Ovary (tissue), 9 donors: Measurements from ENCODE around the gene CRELD2. TPM values are rescaled to one million over a fixed set of nuclear protein-coding genes. Genes with fewer than 3 reads are reported as not detected.
A peak's percentile ranks its signal among the peaks of the same experiment; 100 is the strongest.

Experiments
- DNase-seq, 5 donors: peaks; one replicate each; pipeline ENCODE4 v3.0.0-alpha.2; 2019 to 2020
- H3K27ac ChIP-seq, 2 donors: fragments of 200-600 bp; one replicate each; pipeline versions ENCODE4 v1.5.1 to v1.8.0; 2019 to 2022
- H3K27me3 ChIP-seq: fragments of 200-600 bp; one replicate; pipeline ENCODE4 v1.8.0; 2022
- H3K36me3 ChIP-seq: fragments of 200-600 bp; sonication (generic); one replicate; pipeline ENCODE4 v1.5.1; 2019
- H3K4me1 ChIP-seq: one replicate; pipeline ENCODE4 v1.8.1; 2013; ENCODE audit warnings: mild to moderate bottlenecking, moderate library complexity; ENCODE audit not compliant: insufficient read depth
- H3K4me3 ChIP-seq: fragments of 200-600 bp; sonication (generic); one replicate; pipeline ENCODE4 v1.5.1; 2017
- H3K9me3 ChIP-seq, 2 donors: fragments of 200-600 bp in 1 of 2; sonication (generic) in 1 of 2; one replicate each; pipeline versions ENCODE4 v1.5.1 to v1.8.1; 2013 to 2019; ENCODE audit warnings: mild to moderate bottlenecking in 1 of 2, moderate library complexity in 1 of 2
- EP300 ChIP-seq: sonication (generic); formaldehyde crosslinking; IDR thresholded peaks from one replicate; pipeline ENCODE4 v1.6.1; 2017; ENCODE audit warnings: antibody characterized with exemption
- POLR2A ChIP-seq: fragments of 450-650 bp; IDR thresholded peaks from one replicate; pipeline ENCODE4 v1.6.1; 2017; ENCODE audit warnings: antibody characterized with exemption, mild to moderate bottlenecking, moderate library complexity
- WGBS, 3 donors: extraction: QIAGEN DNeasy Blood & Tissue Kit in 1 of 3; methylation state at CpG; one replicate each; pipeline versions ENCODE4 v1.1.5 to v1.1.7; 2013 to 2017; 5-methylcytosine and 5-hydroxymethylcytosine counted together
- intact Hi-C, 4 donors: fragments of 100-400 bp; cut with DNase I; formaldehyde crosslinking; loops; one replicate each; pipeline versions ENCODE4 v1.11.0 to v1.15.1; 2022 to 2023
- polyA plus RNA-seq, 2 donors: library from polyadenylated mRNA; stranded (reverse); fragments of 200-250 nt in 1 of 2; fragments of 350-450 nt in 1 of 2; fragmentation: Illumina TruSeq in 1 of 2; extraction: RNeasy Lipid Tissue Mini Kit (QIAGEN cat#74804) in 1 of 2; gene quantifications; one replicate each; pipeline ENCODE4 v1.2.3, GENCODE V29; 2013 to 2014
- total RNA-seq, 7 donors: library from RNA; depleted of rRNA in 2 of 7; stranded (reverse); fragments of >200 nt in 2 of 7; fragmentation: NEBNext Ultra II Directional in 3 of 7; extraction: Animal tissue kit (Norgen Biotek cat#: 25700) in 3 of 7; gene quantifications; one replicate each; pipeline versions ENCODE4 v1.1.0 to v1.2.4, GENCODE V29; 2016 to 2023
- TF ChIP-seq, protein P1 (sequence below), 3 donors: fragments of 450-650 bp in 2 of 3; fragments of 200-600 bp in 1 of 3; IDR thresholded peaks; one replicate each; pipeline versions ENCODE4 v1.5.1 to v1.8.0; 2016 to 2022; ENCODE audit warnings: antibody characterized with exemption in 3 of 3, mild to moderate bottlenecking in 1 of 3
- donor health status: DM: no; HTN: no; CAD: no; lungs with moderate emphysema.
- donor health status: DM: no; HTN: no; CAD: no.
- donor health status: Bipolar disorder and iron deficiency.
- donor health status: DM: yes; HTN: yes; CAD: no.
- donor health status: DM: no; HTN: no; CAD: no.
- donor health status: DM: yes; HTN: yes; CAD: no.

The CRELD2 gene
- total and polyA plus RNA-seq, 9 donors, result 9.5 to 53.4 (median 24.6) TPM

DNA sequence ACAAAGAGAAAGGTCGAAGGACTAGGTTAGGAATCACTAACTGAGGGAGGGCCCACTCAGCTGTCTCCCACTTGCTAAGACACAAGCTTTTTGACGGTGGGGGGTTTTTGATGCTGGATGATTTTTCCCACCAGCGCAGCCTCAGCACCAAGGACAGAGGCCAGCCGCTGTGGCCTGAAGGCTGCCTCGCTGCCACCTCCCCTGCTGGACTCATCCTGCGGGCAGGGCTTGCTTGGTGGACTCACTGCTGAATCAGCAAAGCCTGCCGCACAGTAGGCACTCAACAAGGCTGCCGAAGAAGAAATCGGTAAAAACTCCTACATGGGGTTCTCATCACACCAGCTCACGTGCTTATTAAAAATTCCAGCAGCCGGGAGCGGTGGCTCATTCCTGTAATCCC is 2.8 kb upstream of the CRELD2 start:
- WGBS, 3 donors, result 80 to 91% (median 90%) methylated on average over 12 of the region's 12 CpGs

DNA sequence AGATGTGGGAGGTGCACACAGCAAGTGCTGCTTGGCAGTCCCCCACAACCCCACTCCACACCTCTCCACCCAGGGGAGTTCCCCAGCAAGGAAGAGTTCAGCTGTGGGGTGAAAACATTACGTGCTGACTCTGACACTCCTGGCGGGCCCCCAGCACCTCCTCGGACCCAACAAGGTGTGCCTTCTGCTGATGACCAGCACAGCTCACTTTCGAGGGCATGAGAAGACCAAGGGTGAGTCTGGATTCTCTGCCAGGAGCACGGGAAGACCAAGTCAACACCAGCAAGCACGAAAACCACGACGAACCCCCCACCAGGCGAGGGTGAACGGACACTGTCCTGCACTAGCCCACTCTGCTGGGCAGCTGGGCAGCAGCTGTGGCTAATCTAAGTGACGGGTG is 1.6 kb upstream of the CRELD2 start:
- no peak overlapping the region for H3K27ac ChIP-seq
- H3K4me3 ChIP-seq, result no peak overlapping the region
- DNase-seq, result peak in 1 of 5 donors; percentile 52
- H3K4me1 ChIP-seq, result peaks cover 7% of the 10 kb centered on the region
- H3K36me3 ChIP-seq, result no peaks in the 10 kb centered on the region
- intact Hi-C loops, result loop anchor here in 1 of 4 donors (10.0 kb wide), 1 partner anchor 152 kb away; no protein-coding TSS in a partner anchor
- no peaks in the 10 kb centered on the region for H3K27me3 ChIP-seq
- 87 to 89% (median 88%) methylated on average over 11 of the region's 11 CpGs for WGBS, 3 donors
- no peaks in the 10 kb centered on the region for H3K9me3 ChIP-seq
- TF ChIP-seq POLR2A (no peak), EP300 (no peak)
- TF ChIP-seq, protein P1, sequence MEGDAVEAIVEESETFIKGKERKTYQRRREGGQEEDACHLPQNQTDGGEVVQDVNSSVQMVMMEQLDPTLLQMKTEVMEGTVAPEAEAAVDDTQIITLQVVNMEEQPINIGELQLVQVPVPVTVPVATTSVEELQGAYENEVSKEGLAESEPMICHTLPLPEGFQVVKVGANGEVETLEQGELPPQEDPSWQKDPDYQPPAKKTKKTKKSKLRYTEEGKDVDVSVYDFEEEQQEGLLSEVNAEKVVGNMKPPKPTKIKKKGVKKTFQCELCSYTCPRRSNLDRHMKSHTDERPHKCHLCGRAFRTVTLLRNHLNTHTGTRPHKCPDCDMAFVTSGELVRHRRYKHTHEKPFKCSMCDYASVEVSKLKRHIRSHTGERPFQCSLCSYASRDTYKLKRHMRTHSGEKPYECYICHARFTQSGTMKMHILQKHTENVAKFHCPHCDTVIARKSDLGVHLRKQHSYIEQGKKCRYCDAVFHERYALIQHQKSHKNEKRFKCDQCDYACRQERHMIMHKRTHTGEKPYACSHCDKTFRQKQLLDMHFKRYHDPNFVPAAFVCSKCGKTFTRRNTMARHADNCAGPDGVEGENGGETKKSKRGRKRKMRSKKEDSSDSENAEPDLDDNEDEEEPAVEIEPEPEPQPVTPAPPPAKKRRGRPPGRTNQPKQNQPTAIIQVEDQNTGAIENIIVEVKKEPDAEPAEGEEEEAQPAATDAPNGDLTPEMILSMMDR (IDR thresholded peaks at IDR 0.05), result no peak

More for the DNA sequence above, 2.8 kb upstream of the CRELD2 start:
- H3K36me3 ChIP-seq, result no peaks in the 10 kb centered on the region
- TF ChIP-seq POLR2A (no peak), EP300 (no peak)
- TF ChIP-seq, protein P1 (IDR thresholded peaks at IDR 0.05), result no peak
- DNase-seq, result no peak
- peaks cover 7% of the 10 kb centered on the region for H3K4me1 ChIP-seq
- no peak overlapping the region for H3K4me3 ChIP-seq
- intact Hi-C loops, result loop anchor here in 1 of 4 donors (10.0 kb wide), 1 partner anchor 151 kb away; no protein-coding TSS in a partner anchor
- no peaks in the 10 kb centered on the region for H3K9me3 ChIP-seq
- H3K27ac ChIP-seq, result no peak overlapping the region
- no peaks in the 10 kb centered on the region for H3K27me3 ChIP-seq

DNA sequence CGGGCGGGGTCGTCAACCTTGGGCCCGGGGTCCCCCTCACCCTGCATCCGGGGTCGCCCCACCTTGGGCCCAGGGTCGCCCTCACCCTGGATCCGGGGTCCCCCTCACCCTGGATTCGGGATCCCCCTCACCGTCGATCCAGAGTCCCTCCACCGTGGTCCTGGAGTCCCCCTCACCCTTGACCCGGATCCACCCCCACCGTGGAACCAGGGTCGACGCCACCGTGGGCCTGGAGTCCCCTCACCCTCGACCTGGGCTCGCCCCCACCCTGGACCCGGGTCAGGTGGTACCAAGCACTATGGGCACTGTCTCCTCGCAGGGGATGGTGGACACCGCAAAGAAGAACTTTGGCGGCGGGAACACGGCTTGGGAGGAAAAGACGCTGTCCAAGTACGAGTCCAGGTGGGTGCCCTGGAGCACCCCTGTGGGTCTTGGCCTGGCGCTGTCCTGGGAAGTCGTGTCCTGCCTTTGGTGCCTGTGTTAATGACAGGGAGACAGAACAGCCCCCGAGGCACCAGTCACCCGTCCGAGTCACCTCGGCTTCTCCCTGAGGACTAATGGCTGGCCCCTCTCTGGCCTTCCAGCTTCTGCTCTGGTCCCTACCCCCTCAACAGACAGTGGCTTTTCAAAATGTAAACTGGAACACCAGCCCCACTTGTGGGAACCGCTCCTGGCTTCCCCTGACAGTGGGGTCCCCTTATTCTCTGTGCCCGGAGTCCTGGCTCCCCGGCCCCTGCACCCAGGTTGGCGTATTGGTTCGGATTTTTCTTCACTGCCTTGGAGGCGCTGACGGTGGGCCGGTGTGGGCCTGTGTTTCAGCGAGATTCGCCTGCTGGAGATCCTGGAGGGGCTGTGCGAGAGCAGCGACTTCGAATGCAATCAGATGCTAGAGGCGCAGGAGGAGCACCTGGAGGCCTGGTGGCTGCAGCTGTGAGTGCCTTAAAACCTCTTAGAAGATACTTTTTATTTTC is 762 bp downstream of the CRELD2 start:
- intact Hi-C loops, result loop anchor here in 1 of 4 donors (10.0 kb wide), 1 partner anchor 154 kb away; no protein-coding TSS in a partner anchor
- peak in 3 of 5 donors; percentile 40 to 68 (median 45) for DNase-seq
- no peak for TF ChIP-seq EP300
- 34 to 45% (median 39%) methylated on average over 37 to 47 of the region's 47 CpGs for whole genome bisulfite sequencing, 3 donors
- Histone ChIP-seq H3K4me1 (peaks cover 7% of the 10 kb centered on the region), H3K27ac (no peak overlapping the region), H3K36me3 (no peaks in the 10 kb centered on the region), H3K9me3 (no peaks in the 10 kb centered on the region), H3K4me3 (peak overlapping the region; percentile 54), H3K27me3 (no peaks in the 10 kb centered on the region)

DNA sequence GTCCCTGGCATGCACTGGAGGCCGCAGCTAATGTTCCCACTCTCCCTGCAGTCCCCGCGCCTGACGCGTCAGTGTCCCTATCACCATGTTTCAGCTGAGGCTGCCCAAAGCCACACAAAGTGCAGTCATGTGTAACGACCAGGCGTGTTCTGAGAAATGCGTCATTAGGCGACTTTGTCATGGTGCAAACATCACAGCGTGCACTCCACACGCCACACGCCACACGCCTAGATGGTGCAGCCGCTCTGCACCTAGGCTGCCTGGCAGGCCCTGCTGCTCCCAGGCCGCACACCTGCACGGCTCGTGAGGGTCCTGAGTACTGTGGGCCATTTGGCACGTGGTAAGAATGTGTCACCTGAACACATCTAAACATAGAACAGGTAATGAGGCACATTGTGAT is 2.4 kb downstream of the CRELD2 start:
- Histone ChIP-seq H3K27ac (no peak overlapping the region), H3K9me3 (no peaks in the 10 kb centered on the region), H3K36me3 (no peaks in the 10 kb centered on the region), H3K27me3 (no peaks in the 10 kb centered on the region), H3K4me1 (peaks cover 7% of the 10 kb centered on the region), H3K4me3 (no peak overlapping the region)
- intact Hi-C loops, result loop anchor here in 1 of 4 donors (5.0 to 10.0 kb wide), 2 partner anchors 194 to 286 kb away; no protein-coding TSS in a partner anchor
- TF ChIP-seq POLR2A, result no peak
- no peak for TF ChIP-seq EP300
- TF ChIP-seq, protein P1 (IDR thresholded peaks at IDR 0.05), result no peak
- 88 to 95% (median 94%) methylated on average over 18 of the region's 18 CpGs for WGBS, 3 donors
- DNase-seq, result no peak
